OCI-LY7 (cell line): ENCODE measurements around the gene CCDC117. TPM values are rescaled to one million over a fixed set of nuclear protein-coding genes. Genes with fewer than 3 reads are reported as not detected.
A peak's percentile ranks its signal among the peaks of the same experiment; 100 is the strongest.
"Not testable (repeated sequence)": the region's sequence is repeated elsewhere in the genome, so short reads cannot be mapped to it uniquely, and the experiment has no call there.

Experiments used
- BruUV-seq: library from RNA; stranded (reverse); fragments of 400-500 nt; replicated peaks from 2 replicates; lab custom pipeline; 2021; lab: Mats Ljungman, UMichigan
- CTCF ChIA-PET: fragments of 300-600 bp; sonication (Branson Sonifier 250); formaldehyde crosslinking; loops from one replicate; lab custom pipeline; 2022; ENCODE audit warnings: antibody characterized with exemption; ENCODE audit not compliant: unreplicated experiment; lab: Charles Lee
- POLR2A ChIA-PET: fragments of 300-600 bp; sonication (Branson Sonifier 250); formaldehyde crosslinking; loops from one replicate; lab custom pipeline; 2022; ENCODE audit warnings: antibody characterized with exemption; lab: Charles Lee
- DNase-seq: peaks from one replicate; pipeline ENCODE4 v3.0.0-alpha.2; 2015; ENCODE audit warnings: low spot score
- H2AFZ ChIP-seq: fragments of 200-600 bp; sonication (generic), shearing (Covaris generic); 2 replicates; pipeline ENCODE4 v1.6.1; 2014; ENCODE audit warnings: mild to moderate bottlenecking, antibody characterized with exemption, low read length, moderate library complexity
- H3K27ac ChIP-seq: fragments of 200-600 bp; sonication (generic); 2 replicates; pipeline ENCODE4 v1.5.1; 2014; ENCODE audit warnings: mixed run types, low read depth, mild to moderate bottlenecking, moderate library complexity, low read length, inconsistent platforms; ENCODE audit not compliant: poor library complexity, severe bottlenecking
- H3K36me3 ChIP-seq: fragments of 200-600 bp; sonication (generic); 2 replicates; pipeline ENCODE4 v1.6.1; 2014; ENCODE audit warnings: mild to moderate bottlenecking, antibody characterized with exemption, low read length, moderate library complexity, mixed read lengths; ENCODE audit not compliant: insufficient read depth
- H3K4me1 ChIP-seq: fragments of 200-600 bp; sonication (generic); 2 replicates; pipeline ENCODE4 v1.5.1; 2014; ENCODE audit warnings: mild to moderate bottlenecking, low read length; ENCODE audit not compliant: insufficient read depth, poor library complexity, severe bottlenecking
- H3K4me2 ChIP-seq: fragments of 200-600 bp; sonication (generic); 2 replicates; pipeline ENCODE4 v1.6.1; 2014; ENCODE audit warnings: mild to moderate bottlenecking, low read length
- H3K4me3 ChIP-seq: fragments of 200-600 bp; sonication (generic); 2 replicates; pipeline ENCODE4 v1.5.1; 2014; ENCODE audit warnings: mild to moderate bottlenecking, low read depth, low read length; ENCODE audit not compliant: poor library complexity, severe bottlenecking
- H3K79me2 ChIP-seq: fragments of 200-600 bp; sonication (generic); 2 replicates; pipeline ENCODE4 v1.6.1; 2016; ENCODE audit warnings: low read depth, mild to moderate bottlenecking, low read length, moderate library complexity, mixed read lengths; ENCODE audit not compliant: insufficient read depth
- H3K9me2 ChIP-seq: fragments of 200-600 bp; sonication (generic); 2 replicates; pipeline ENCODE4 v1.6.1; 2016; ENCODE audit warnings: mild to moderate bottlenecking, low read length, mixed read lengths; ENCODE audit not compliant: insufficient read depth
- H3K9me3 ChIP-seq: fragments of 200-600 bp; sonication (generic); 2 replicates; pipeline ENCODE4 v1.6.1; 2014; ENCODE audit warnings: mild to moderate bottlenecking, mixed run types, low read length, mixed read lengths
- H4K20me1 ChIP-seq: fragments of 200-600 bp; sonication (generic); 2 replicates; pipeline ENCODE4 v1.6.1; 2014; ENCODE audit warnings: mild to moderate bottlenecking, antibody characterized with exemption, low read length, moderate library complexity, mixed read lengths; ENCODE audit not compliant: insufficient read depth
- EZH2phosphoT487 ChIP-seq: fragments of 200-600 bp; sonication (generic); IDR thresholded peaks from 2 replicates; pipeline ENCODE4 v1.6.1; 2018; ENCODE audit warnings: low read depth, borderline replicate concordance, mild to moderate bottlenecking, mixed run types, antibody characterized with exemption, low read length, moderate library complexity, mixed read lengths
- intact Hi-C: fragments of 100-400 bp; cut with micrococcal nuclease; formaldehyde crosslinking; loops from one replicate; pipeline ENCODE4 v1.10.0; 2022; ENCODE audit not compliant: unreplicated experiment
- total RNA-seq, 2 experiments: library from RNA; depleted of rRNA in 1 of 2; stranded (reverse); fragments of >200 nt in 1 of 2; shearing (Covaris generic) in 1 of 2; gene quantifications; 2 replicates each; pipeline ENCODE4 v1.2.3, GENCODE V29; 2014 to 2022
- TF ChIP-seq, protein P1 (sequence below): fragments of 200-600 bp; sonication (generic); conservative IDR thresholded peaks from 2 replicates; pipeline ENCODE4 v1.5.1; 2014; ENCODE audit warnings: mild to moderate bottlenecking, antibody characterized with exemption, low read length, moderate library complexity, mixed read lengths

Gene CCDC117
- total RNA-seq, 2 experiments from 2014 or later: 21.4 to 34.1 TPM

DNA sequence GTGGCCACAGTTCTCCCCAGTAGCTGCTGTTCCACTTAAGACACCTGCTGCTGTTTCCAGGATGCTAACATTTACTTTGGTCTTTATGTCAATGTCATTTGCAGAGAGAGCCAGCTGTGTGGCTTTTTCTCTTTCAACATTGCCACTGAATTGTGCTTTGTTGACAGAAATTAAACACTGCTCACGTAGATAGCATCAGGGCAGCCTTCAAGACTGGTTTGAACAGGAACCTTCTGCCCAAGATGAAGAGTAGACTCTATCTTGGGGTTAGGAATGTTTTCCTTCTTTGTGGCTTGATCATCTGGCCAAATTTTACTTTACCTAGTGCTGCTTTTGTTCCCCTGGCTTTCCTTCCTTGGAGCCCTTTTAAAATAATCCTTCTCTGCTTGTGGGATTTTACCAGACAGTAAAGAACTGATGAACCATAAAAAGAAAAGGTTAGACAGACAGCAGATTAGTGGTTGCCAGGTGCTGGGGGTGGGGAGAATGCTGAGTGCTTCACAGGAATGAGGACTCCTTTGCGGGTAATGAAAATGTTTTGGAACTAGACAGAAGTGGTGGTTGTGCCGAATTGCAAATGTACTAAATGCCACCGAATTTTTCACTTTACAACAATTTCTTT lies 50.5 kb downstream of the CCDC117 start:
- ChIA-PET POLR2A (interaction anchor here (1.7 to 5.4 kb wide), 2 partner anchors 11 to 22 kb away, joined by 9 to 85 read pairs; partner anchors contain the start of gene XBP1), CTCF (interaction anchor here (0.6 kb wide), 1 partner anchor 19 kb away, joined by 4 read pairs; no protein-coding TSS in a partner anchor)
- H3K4me1 ChIP-seq: peaks cover 52% of the 10 kb centered on the region
- H2AFZ ChIP-seq: no peak overlapping the region
- no peaks in the 10 kb centered on the region for H3K36me3 ChIP-seq
- no peaks in the 10 kb centered on the region for H3K79me2 ChIP-seq
- TF ChIP-seq, protein P1, sequence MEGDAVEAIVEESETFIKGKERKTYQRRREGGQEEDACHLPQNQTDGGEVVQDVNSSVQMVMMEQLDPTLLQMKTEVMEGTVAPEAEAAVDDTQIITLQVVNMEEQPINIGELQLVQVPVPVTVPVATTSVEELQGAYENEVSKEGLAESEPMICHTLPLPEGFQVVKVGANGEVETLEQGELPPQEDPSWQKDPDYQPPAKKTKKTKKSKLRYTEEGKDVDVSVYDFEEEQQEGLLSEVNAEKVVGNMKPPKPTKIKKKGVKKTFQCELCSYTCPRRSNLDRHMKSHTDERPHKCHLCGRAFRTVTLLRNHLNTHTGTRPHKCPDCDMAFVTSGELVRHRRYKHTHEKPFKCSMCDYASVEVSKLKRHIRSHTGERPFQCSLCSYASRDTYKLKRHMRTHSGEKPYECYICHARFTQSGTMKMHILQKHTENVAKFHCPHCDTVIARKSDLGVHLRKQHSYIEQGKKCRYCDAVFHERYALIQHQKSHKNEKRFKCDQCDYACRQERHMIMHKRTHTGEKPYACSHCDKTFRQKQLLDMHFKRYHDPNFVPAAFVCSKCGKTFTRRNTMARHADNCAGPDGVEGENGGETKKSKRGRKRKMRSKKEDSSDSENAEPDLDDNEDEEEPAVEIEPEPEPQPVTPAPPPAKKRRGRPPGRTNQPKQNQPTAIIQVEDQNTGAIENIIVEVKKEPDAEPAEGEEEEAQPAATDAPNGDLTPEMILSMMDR: no peak
- no peak for TF ChIP-seq EZH2phosphoT487
- peak; percentile 88 for DNase-seq
- H3K27ac ChIP-seq: peak overlapping the region; percentile 61
- H3K9me3 ChIP-seq: no peaks in the 10 kb centered on the region
- no peaks in the 10 kb centered on the region; the same call in 1 of the 2 replicates for H4K20me1 ChIP-seq
- no TSS peak for BruUV-seq
- peak overlapping the region; percentile 32 for H3K4me2 ChIP-seq
- H3K4me3 ChIP-seq: no peak overlapping the region
- intact Hi-C loops: loop anchor here (1.0 to 10.0 kb wide), 4 partner anchors 21 to 82 kb away; partner anchors contain the start of genes CCDC117 and CHEK2
- H3K9me2 ChIP-seq: no peaks in the 10 kb centered on the region

DNA sequence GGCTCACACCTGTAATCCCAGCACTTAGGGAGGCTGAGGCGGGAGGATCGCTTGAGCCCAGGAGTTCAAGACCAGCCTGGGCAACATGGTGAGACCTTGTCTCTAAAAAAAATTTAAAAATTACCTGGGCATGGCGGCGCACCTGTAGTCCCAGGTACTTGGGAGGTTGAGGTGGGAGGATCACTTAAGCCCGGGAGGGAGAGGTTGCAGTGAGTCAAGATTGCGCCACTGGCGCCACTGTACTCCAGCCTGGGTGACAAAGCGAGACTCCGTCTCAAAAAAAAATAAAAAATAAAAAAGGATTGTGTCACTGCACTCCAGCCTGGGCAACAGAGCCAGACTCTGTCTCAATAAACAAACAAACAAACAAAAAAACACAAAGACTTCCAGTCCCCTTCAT lies 52.0 kb downstream of the CCDC117 start:
- intact Hi-C loops: loop anchor here (10.0 kb wide), 1 partner anchor 50 kb away; the partner anchor contains the start of gene CCDC117
- DNase-seq, H4K20me1 ChIP-seq, H3K9me3 ChIP-seq, CTCF ChIA-PET, H2AFZ ChIP-seq, H3K27ac ChIP-seq, POLR2A ChIA-PET, H3K4me2 ChIP-seq, H3K9me2 ChIP-seq, H3K79me2 ChIP-seq, H3K4me3 ChIP-seq, BruUV-seq, H3K36me3 ChIP-seq: not testable (repeated sequence)
- H3K4me1 ChIP-seq: peaks cover 38% of the 10 kb centered on the region

DNA sequence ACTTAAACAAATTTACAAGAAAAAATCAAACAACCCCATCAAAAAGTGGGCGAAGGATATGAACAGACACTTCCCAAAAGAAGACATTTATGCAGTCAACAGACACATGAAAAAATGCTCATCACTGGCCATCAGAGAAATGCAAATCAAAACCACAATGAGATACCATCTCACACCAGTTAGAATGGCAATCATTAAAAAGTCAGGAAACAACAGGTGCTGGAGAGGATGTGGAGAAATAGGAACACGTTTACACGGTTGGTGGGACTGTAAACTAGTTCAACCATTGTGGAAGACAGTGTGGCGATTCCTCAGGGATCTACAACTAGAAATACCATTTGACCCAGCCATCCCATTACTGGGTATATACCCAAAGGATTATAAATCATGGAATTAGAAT lies 53.9 kb downstream of the CCDC117 start:
- DNase-seq, H3K9me3 ChIP-seq, H3K36me3 ChIP-seq, CTCF ChIA-PET, H3K9me2 ChIP-seq, H3K79me2 ChIP-seq, H2AFZ ChIP-seq, H3K4me2 ChIP-seq, H3K4me3 ChIP-seq, H4K20me1 ChIP-seq, BruUV-seq, POLR2A ChIA-PET, H3K27ac ChIP-seq: not testable (repeated sequence)
- intact Hi-C loops: loop anchor here (10.0 kb wide), 1 partner anchor 52 kb away; the partner anchor contains the start of gene CCDC117
- H3K4me1 ChIP-seq: peaks cover 34% of the 10 kb centered on the region
